Measurements from ENCODE around the gene SPINDOC.
A peak's percentile ranks its signal among the peaks of the same experiment; 100 is the strongest.
"Not testable (repeated sequence)": the region's sequence is repeated elsewhere in the genome, so short reads cannot be mapped to it uniquely, and the experiment has no call there.

SPINDOC gene

GRCh38 chr11:63791495-63792167 is 21.6 kb upstream of the SPINDOC start:
- DNase-seq = no peak

- no peak for DNase-seq
These were observed 20.1 kb upstream of the SPINDOC start for GRCh38 chr11:63793161-63793560.

GRCh38 chr11:63795066-63795465 is 18.2 kb upstream of the SPINDOC start:
- DNase-seq = no peak

- no peak for DNase-seq
These were observed 12.3 kb upstream of the SPINDOC start for GRCh38 chr11:63800921-63801320.

- no peak for DNase-seq
These were observed 10.4 kb upstream of the SPINDOC start for GRCh38 chr11:63802637-63803414.

- DNase-seq = no peak
These were observed 9.0 kb upstream of the SPINDOC start for GRCh38 chr11:63804259-63804658.

GRCh38 chr11:63805844-63806415 is 7.3 kb upstream of the SPINDOC start:
- DNase-seq = no peak

- DNase-seq = not testable (repeated sequence)
These were observed 2.9 kb upstream of the SPINDOC start for GRCh38 chr11:63810383-63810782.

- DNase-seq = no peak
These were observed 1.7 kb upstream of the SPINDOC start for GRCh38 chr11:63811522-63811921.

GRCh38 chr11:63813563-63814382 is 517 bp downstream of the SPINDOC start:
- DNase-seq = peak; percentile 15 to 18

GRCh38 chr11:63814383-63814736 is 1.1 kb downstream of the SPINDOC start:
- no peak for DNase-seq

- DNase-seq = no peak
These were observed 2.9 kb downstream of the SPINDOC start for GRCh38 chr11:63816166-63816565.

- DNase-seq = no peak
These were observed 3.5 kb downstream of the SPINDOC start for GRCh38 chr11:63816732-63817131.

DNA sequence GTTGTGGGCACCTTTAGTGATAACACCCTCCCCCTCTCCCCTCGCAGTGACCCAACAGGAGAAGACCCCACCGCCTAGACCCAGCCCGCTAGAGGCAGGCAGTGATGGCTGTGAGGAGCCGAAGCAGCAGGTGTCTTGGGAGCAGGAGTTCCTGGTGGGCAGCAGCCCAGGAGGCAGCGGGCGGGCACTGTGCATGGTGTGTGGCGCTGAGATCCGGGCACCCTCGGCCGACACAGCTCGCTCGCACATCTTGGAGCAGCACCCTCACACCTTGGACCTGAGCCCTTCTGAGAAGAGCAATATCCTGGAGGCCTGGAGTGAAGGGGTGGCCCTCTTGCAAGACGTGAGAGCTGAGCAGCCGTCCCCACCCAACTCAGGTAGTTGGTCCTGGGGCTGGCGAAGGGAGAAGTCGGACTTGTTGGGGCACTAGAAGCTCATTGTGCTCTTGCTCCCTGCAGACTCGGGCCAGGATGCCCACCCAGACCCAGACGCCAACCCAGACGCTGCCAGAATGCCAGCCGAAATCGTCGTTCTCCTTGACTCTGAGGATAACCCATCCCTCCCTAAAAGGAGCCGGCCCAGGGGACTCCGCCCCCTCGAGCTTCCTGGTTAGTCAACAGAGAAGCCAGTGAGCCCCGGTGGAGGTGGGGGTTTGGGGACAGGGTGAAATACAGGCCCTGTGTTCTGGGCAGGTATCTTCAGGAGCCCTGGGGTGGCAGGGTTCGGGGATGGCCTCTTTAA is 4.7 kb downstream of the SPINDOC start:
- DNase-seq = no peak

DNA sequence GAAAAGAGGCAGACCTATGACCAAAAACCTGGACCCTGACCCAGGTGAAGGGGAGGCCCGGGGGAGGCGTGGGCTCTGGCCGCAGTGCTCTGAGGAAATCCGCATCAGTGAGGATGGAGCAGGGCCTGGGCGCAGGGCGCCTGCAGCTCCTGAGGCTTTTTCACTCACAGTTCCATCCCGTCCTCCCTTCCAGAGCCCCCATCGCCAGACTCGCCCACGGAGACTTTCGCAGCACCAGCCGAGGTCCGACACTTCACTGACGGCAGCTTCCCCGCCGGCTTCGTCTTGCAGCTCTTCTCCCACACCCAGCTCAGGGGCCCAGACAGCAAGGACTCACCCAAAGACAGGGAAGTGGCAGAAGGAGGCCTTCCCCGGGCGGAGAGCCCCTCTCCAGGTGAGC is 5.4 kb downstream of the SPINDOC start:
- no peak for DNase-seq

- DNase-seq = no peak
These were observed 8.2 kb downstream of the SPINDOC start for GRCh38 chr11:63821411-63821810.

- no peak for DNase-seq
These were observed 13.4 kb downstream of the SPINDOC start for GRCh38 chr11:63826471-63827190.

DNA sequence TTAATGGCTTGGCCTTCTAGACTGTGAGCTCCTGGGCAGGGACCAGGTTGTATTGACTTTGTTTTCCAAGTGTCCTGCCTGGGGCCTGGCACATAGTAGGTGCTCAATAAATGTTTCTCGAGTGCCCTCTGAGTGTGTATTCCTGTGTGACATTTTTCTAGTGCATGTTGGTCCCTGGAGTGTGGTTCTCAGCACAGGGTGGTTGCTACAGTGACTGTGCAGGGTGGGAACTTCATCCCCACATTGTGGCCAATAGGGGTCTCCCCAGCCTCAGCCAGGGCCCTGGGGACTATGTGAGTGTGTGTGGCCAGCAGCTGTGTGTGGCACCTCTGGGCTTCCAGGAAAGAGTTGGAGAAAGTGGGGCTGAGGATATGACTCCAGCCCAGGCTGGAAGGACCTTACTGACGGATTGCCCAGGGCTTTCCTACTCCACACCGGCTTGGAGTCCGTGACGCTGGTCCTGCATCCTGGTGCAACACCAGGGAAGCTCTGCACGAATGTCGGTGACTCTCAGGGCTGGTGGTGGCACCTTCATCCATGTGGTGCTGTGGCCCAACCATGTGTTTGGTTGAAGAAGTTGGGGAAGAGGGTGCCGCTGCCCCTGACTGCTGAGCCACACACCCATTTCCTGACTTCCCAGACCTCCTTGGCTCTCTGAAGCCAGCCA is 16.7 kb downstream of the SPINDOC start:
- DNase-seq = peak; percentile 3 to 29

- no peak for DNase-seq
These were observed 18.1 kb downstream of the SPINDOC start for GRCh38 chr11:63831326-63831725.

DNA sequence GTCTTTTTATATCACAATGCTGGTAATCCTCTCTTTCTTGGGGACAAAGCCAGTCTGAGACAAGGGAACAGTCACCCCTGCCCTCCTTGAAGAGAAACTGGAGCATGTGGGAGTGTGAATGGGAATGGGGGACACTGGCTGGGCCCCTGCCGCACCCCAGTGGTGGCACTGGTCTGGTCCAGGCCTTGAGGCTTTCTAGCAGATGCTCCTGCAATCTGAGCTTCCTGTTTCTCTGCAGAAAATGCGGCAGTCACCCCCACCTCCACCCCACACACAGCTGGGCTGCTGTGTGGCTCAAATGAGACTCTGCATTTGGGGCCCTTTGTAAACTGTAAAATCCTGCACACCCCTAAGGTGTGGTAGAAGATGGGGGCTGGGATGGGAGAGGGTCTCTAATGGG is 19.1 kb downstream of the SPINDOC start:
- DNase-seq = no peak

- DNase-seq = no peak
These were observed 19.8 kb downstream of the SPINDOC start for GRCh38 chr11:63833048-63833447.
